Hematopoietic multipotent progenitor cell treated with erythropoietin and hydrocortisone succinate and interleukin-3 and kit ligand, for 4 days (in vitro differentiated cells): ENCODE measurements around the gene RAPGEF4.

ENCODE experiments used
- DNase-seq: peaks from one replicate; pipeline ENCODE4 v3.0.0-alpha.2; 2015

RAPGEF4 gene

DNA sequence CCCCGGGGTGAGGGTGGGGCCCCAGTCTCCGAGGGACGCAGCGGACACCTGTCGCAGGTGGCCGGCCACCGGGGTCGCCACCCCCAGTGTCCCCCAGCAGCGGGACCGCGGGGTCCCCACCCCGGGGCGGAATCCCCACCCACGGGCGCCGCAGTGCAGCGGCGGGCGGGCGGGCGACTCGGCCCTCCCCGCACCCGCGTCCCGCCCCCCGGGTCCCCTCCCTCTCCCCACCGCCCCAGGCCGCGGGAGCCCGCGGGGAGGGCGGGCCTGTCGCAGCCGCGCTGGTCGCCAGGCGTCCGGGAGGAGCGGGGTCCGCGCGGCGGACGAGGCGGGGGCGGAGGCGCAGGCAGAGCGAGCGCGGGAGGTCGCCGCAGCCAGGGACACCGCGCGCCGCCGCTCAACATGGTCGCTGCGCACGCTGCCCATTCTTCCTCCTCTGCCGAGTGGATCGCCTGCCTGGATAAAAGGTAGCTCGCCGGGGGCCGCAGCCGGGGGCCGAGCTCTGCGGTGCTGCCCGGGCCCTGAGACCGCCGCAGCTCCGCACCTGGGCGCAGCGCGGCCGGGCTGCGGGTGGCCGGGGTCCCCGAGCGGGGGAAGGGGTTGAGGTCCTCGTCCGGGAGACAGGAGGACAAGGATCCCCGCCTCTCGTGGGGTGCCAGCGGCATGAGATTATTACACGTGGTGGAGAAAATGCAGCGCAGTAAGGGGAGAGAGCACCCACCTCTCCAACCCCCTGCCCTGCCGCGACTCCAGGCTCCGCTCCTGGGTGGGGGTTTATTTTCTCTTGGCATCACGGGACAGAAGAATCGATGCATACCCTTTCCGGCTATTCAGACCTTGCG, at the start of gene RAPGEF4:
Gene RAPGEF4, plus strand, starts transcription at position 264 of the 842 bp plus-strand sequence. Its CDS starts 139 bp downstream, at position 403.
- peak; percentile 20 for DNase-seq

DNA sequence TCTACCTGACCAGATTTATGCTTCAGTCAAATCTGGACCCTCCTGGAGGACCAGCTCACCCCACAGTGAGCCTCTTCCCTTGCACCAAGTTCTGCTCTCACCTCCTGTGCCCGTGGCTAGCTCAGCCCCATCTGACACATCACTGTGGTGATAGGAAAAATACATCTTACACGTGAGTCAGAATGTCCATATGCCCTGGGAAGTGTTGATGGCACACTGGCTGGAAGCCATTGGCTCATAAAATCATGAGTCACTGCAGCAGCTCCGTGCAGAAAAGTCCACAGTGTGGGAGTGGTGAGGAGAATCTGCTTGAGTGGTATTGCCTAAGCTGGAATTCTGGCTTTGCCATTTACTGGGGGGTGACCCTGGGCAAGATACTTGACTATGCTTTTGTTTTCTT, 42.6 kb upstream of the RAPGEF4 start:
- peak; percentile 31 for DNase-seq

DNA sequence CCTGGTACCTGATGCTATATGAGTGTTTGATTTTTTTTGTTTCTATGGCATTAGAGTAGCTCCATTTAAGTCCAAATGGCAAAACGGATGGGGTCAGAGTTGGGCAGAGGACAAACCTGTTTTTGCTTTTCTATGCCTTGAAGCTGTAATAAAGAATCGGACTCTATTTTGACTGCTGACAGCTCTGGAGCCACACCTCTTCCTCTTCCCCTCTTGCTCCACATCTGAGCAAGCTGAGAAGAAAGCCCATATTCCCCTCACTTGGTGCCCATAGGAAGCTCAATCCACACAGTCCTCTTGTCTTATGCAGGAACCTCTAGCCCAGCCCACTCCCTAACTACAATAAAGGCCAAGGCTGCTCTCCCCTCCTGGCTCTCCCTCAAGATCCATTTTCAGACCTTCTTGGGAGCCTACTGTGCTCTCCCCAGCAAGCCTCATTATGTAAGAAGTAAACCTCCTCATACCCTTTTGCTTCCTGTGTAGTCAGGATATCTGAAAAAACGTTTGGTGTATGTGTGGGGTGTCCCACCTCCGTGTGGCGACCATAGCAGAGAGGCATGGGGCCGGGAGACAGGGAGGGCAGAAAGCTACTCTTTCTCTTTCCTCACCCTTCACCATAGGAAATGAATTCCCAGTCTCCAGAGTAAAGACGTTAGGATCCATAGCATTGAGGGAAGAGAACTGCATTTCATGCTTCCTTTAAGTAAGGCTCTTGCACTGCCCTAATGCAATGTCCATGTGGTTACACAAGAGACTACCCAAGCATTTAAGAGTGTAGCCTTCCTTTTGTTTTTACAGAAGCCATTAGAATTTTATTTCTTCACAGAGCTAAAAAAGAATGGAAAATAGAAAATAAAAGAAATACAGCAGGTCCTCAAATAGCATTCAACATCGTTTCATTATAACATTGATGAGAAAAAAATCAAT, 41.9 kb upstream of the RAPGEF4 start:
- peak; percentile 37 for DNase-seq

DNA sequence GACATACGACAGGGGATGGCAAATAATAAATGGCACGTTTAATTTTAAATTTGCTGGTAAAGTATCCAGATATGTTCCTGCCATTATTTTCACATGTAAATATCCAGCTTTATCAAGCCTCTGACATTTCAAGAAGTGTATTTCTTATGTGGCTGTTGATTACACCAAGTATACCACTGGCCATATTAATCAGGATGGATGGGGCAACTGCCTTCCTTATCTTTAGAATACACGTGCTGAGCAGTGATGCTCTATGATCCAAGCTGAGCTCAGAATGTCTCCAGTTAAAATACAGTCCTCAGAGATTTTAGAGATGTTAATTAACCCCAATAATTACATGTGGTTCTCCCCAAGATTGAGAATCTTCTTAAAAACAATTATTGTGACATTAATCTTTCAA, 38.3 kb upstream of the RAPGEF4 start:
- DNase-seq = peak; percentile 83

DNA sequence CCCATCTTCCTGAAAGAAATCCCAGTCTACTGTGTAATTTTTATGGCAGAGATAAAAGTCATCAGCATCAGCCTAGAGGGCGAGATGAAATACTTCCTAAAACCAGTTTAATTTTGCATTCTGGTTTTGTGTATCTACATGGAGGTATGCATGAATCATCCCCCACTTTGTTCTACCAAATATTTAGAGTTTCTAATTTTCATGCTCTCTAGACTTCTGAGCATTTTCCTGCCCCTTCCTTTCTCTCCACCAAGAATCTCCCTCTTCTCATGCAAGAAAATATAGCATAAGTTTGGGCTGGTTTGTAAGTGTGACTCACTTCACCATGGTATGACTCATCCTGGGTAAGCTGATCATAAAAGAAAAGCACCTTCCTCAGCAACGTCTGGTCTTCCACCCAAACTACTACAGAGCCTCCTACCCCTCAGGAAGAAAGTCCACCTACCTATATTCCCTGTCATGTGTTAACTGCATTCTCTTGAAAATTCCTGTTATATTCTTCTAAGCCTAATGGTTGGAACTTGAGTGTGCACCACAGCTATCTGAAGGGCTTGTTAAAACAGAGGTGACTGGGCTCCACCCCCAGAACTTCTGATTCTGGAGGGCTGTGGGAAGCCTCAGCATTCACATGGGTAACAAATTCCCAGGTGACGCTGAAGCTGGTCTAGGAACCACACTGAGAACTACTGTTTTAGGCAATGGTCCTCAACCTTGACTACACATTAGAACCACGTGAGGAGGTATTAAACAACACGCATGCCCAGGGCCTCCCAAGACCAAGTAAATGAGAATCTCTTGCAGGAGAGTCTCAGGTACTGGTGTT, 37.4 kb upstream of the RAPGEF4 start:
- peak; percentile 72 for DNase-seq

DNA sequence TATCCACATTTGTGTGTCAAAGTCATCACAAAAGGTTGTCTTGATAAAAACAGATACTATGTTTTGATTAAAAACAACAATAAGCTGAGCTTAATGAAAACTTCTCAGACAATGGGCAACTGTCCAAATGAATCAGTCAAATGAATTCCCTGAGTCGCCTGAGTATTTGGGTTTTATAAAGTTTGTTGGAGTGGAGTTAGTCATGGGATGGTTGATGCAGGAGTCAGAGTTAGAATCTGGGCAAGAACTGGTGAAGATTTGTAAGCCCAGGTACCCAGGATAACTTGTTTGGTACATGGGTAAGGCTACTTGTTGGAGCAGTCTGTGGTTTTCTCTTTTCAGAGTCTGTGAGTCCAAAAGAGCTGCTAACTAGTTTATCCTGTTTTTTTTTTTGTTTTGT, 34.4 kb upstream of the RAPGEF4 start:
- DNase-seq = no peak

DNA sequence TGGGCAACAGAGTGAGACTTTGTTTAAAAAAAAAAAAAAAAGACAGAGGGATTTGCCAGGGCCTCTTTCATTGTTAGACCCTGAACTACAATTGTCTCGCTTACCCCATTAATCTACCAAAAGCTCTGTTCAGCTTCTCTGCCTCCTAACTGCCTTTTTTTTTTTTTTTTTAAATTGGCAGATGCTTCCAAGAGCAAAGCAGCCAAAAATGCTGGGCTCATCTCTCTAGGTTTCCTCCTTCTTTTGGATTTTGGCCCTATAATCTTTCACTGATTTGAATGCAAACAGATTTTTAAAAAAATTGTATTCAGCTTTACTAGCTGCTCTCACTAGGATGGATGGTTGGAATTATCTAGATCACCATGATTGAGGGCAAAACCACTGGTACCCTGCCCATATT, 33.2 kb upstream of the RAPGEF4 start:
- DNase-seq = no peak

DNA sequence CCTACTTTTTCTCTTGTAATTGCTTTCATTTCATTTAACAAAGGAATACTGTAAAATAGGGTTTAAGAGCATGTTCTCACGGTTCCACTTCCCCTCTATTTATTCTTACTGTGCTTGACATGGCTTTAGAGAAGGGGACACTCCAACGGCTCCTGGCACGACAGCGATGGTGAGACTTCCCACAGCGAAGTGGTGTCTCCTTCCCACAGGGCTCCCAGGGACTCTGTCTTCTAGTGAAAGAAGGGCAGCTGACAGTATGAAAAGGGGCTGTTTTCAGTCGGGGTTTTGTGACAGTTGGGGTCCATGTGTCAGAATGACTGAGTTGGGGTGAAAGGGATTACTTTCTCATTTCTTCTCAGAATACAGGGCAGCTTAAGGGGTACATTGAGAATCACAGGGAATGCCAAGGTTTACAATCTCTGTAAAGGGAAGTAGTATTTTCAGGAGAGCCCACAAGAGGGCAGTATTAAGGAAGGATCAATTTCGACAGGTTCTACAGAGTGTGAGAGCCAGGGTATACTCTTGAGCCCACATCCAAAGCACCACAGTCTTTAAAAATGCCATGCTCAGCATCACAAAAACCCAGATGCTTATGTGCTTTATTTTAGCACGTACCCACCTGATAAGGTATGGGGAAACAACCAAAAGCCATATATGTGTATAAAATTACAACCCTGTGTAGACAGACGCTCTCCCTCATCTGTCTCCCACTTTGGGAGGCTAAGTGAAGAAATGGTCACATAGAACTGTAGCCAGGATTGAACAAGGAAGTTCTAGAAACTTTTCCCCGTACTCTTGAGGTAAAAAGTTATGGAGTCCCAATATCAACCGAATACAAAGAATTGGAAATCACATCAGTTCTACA, 31.3 kb upstream of the RAPGEF4 start:
- peak; percentile 55 for DNase-seq

DNA sequence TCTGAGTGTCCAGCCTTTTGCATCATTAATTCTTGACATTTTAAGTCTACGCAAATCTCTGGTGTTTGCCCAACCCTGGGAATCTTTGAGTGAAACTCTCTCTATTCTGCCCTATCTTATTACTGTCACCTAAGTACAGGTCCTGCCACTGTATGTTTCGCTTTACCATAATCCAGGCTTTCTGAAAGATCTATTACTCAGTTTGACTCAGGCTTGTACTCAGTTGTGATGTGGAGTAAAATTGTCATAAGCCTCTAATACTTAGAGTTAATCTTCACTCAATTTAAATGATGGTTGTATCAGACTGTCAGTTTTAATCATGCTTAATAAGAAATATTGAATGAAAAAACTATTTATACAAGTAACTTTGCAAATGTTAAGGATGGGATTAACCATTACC, 30.3 kb upstream of the RAPGEF4 start:
- no peak for DNase-seq

DNA sequence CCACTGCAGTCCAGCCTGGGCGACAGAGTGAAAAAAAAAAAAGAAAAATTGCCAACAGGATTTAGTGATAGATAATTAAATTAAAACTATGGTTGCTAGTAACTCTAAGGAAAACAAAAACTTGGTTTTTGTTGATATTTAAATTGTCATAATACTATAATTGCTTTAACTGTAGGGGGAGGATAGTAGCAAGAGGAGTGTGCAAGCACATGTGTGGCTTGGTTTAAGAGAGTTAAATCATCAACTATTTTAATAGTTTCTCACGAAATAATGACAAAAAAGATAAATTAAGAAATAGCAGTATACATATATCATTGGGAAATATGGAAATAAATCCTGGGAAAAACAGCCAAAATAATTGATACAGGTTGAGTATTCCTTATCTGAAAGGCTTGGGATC, 27.4 kb upstream of the RAPGEF4 start:
- no peak for DNase-seq

DNA sequence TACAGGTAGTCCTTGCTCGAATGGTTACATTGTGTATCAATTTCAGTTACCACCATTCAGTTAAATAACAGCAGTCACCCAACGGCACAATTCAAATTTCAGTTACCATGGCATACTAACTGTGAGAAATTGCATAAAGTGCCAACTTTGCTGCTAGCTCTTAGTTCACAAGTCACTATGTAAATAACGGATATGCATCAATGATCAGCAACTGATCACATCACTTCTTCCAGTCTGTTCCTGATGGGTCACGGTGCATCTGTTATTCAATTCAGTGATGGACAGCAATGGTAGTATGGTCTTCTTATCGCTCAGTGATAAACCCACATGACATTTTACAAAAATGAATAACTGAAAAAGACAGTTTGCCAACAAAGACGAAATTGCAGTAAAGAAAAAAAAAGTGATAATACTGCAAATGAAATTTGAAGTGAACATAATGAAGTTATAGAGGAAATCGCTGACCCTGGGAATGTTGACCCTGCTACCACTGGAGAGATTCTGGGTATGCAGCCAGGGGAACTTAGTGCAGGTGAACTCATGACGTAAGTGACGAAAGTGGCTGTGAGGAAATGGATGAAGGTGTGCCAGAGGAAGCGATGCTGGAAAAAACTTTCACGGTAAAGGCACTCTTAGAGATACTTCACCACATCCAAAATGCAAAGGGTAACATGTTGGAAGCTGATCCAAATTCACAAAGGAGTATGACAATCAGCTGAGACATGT, 25.9 kb upstream of the RAPGEF4 start:
- no peak for DNase-seq

DNA sequence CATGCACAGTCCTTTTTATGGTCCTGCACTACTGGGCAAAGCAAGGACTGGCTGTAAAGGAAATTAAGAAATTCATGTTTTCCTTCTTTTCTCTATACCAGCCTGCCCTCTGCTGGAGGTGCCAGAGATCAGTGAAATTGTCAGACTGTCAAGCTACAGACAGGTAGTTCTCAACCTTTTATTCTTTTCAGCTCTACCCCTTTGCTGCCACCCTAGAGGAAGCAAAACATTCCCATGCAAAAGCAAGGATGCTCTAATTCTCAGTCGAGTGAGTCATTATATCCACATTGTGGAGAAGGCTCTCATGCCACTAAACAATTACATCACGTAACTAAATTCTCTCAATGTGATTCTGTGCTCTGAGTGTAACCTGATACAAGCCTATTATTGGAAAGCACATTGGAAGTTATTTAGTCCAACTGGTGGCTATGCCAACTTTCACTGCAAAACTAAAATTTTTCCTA, 25.0 kb upstream of the RAPGEF4 start:
- DNase-seq = peak; percentile 70

DNA sequence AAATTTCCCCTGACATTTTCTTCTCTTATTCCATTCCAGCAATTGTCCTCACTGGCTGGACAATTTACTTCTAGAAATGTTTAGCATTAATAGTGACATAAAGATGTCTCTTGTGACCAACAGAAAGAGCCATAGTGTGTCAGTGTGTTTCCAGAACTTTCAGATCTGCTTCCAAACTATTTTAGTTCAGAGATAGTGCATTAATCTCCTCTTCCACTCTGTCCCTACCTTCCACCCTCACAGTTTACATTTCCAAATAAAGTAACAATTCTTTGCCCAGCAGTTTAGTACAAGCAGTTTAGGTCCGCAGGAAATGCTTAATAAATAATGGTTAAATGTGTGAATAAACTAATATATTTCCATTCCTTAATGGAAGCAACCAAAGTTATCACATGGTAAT, 24.5 kb upstream of the RAPGEF4 start:
- no peak for DNase-seq

DNA sequence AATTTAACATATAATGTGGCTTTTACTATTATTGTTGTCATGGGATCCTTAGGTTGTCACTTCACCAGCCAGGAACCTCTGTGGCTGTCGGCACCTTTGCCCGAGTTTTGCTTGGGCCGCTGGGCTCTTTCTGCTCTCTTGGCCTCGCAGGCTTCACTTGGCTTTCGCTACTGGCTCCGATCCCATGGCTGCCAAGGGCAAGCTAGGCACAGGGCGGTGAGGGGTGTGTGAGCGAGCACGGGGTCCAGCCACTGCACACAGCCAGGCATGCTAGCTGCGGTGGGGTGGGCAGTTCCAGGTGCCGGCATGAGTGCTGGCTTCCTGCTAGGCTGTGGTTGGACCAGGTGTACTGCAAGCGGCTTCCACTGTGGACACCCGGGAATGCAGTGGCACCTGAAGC, 23.4 kb upstream of the RAPGEF4 start:
- no peak for DNase-seq

DNA sequence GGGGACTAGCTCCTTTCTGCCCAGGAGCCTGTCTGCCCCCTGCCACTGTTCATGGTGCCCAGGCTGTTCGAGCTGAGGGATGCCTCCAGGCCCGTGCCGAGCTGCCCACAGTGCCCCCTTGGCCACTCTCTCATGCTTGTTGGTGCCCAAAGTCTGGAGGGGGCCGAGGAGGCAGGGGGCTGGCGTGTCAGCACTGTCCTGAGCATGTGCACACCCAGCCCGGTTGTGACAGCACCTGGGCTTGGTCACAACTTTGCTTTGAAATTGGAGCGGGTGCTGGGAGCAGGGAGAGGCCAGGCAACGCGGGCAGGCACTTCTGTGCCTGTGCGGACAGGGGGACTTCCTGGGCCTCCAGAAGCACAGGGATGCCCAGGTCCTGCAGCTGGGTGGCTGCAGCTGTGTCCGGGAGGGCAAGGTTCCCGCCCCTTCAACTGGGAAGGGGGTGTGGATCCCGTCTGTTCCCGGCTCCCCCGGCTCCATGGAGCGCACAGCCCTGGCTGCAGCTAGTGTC, 22.2 kb upstream of the RAPGEF4 start:
- no peak for DNase-seq

DNA sequence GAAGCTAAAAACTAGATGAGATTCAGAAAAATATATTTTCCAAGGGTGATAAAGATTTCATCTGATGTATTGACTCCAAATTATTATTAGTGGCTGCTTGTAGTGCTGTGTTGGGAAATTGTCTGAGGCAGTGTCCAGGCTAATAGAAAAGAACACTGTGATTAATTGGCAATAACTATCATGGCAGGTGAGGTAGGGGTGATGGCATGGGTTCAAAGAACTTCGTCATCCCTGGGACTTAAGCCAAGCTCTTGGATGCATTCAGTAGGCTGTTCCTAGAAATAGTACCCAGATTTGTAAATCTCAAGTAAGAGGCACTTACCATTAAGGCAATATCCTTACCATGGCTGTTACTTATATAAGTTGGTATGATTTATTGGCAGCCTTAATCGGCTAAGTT, 13.2 kb upstream of the RAPGEF4 start:
- no peak for DNase-seq

DNA sequence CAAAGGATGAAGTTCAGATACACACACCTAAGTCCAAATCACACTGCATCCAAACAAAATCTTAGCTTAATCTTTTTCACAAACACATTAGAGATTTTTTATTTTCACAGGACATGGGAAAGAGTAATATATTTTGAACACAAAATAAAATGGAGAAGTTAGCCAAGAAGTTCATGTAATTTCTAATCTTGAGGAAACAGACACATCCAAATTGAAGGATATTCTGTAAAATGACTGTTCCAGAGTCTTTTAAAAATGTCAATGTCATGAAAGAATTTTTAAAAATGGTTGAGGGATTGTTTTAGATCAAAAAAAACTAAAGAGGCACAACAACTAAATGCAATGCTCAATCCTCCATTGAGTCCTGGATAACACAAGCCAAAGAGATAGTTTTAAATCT, 12.4 kb upstream of the RAPGEF4 start:
- DNase-seq = peak; percentile 22

DNA sequence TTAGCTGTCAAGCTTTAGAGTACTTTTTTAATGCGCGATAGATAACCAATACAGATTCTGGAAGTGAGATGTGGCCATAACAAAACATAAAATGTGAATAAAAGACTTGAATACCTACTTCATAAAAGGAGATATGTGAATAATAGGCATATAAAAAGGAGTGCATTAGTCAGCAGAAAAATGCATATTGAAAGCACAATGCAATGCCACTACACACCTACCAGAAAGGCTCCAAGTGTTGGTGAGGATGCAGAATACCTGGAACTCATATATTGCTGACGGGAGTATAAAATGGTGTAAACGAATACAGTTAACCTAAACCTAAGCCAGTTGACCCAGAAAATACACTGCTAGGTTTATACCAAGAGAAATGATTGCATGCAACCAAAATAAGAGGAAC, 10.9 kb upstream of the RAPGEF4 start:
- DNase-seq = no peak

DNA sequence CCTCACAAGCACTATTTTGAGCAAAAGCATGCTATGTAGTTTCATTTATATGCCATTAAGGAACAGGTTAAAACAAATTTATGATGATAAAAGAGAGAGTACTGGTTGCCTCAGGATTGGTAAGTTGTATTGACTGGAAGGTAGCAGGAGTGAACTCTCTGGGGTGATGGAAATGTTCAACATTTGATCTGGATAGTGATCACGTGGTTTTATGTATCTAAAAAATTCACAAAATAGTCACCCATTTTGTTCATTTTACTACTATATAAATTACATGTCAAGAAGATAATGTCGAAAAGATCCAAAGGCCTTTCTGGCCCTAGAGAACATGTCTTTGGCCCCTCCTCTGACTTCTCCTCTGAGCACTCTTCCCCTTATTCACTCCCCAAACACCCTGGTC, 10.4 kb upstream of the RAPGEF4 start:
- DNase-seq = no peak

DNA sequence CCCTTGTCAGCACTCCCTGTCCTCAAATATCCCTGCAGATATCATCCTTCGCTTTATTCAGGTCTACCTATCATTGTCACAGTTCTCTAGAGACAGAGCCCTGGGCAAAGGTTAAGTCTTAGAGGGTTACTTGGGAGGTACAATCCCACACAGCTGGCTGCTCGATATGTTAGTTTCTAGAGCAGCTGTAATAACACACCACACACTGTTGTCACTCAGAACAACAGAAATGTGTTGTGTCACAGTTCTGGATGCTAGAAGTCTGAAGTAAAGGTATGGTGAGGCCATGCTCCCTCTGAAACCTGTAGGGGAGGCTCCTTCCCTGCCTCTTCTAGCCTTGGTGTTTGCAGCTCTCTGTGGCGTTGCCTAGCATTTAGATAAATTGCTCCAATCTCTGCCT, 9.9 kb upstream of the RAPGEF4 start:
- DNase-seq = no peak

DNA sequence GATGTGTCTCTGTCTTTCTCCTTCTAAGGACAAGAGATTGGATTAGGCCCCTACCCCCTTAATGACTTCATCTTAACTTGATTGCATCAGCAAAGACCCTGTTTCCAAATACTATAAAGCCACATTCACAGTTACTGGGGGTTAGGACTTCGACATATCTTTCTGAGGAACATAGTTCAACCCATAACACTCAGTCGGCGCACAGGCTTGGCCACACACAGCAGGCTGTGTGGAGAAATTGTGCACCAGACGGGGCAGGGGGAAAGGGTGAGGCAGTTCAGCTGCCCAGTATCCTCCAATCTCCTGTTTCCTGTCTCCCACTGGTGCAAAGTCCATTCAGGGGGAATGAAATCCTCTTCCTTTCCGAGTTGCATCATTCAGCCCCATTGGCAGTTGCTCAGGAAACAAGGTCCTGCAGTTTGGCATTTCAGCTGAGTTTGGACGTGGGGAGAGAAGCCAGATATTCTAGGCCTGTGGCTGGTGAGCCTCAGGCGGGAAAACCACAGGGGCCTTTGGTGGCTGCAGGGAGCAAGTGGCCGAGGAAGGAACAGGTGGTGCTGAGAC, 9.4 kb upstream of the RAPGEF4 start:
- no peak for DNase-seq
